Iris pigment epithelial cell (primary cell): ENCODE data around the gene FGF21.

Source experiments
- DNase-seq: peaks from one replicate; pipeline ENCODE4 v3.0.0-alpha.2; 2011; ENCODE audit warnings: low read depth

The FGF21 gene

GRCh38 chr19:48728911-48729664, 26.2 kb upstream of the FGF21 start:
- DNase-seq, result no peak

- no peak for DNase-seq
These were observed 23.9 kb upstream of the FGF21 start for GRCh38 chr19:48731452-48731851.

GRCh38 chr19:48734625-48735024, 20.7 kb upstream of the FGF21 start:
- no peak for DNase-seq

- peak; percentile 58 for DNase-seq
These were observed 20.2 kb upstream of the FGF21 start for GRCh38 chr19:48735031-48735615.

GRCh38 chr19:48737360-48737998, 17.8 kb upstream of the FGF21 start:
- no peak for DNase-seq

GRCh38 chr19:48738557-48739403, 16.5 kb upstream of the FGF21 start:
- DNase-seq, result peak; percentile 81

- DNase-seq, result no peak
These were observed 15.7 kb upstream of the FGF21 start for GRCh38 chr19:48739404-48740163.

GRCh38 chr19:48740164-48740972, 15.0 kb upstream of the FGF21 start, which contains the start of gene RASIP1:
RASIP1 (minus strand) TSS chr19:48740610; CDS start chr19:48740282, 328 bp downstream.
- no peak for DNase-seq

GRCh38 chr19:48741129-48741999, 14.0 kb upstream of the FGF21 start:
- no peak for DNase-seq

- DNase-seq, result no peak
These were observed 13.2 kb upstream of the FGF21 start for GRCh38 chr19:48742096-48742495.

- DNase-seq, result peak; percentile 76
These were observed 9.9 kb upstream of the FGF21 start for GRCh38 chr19:48745208-48745995.

GRCh38 chr19:48746110-48746509, 9.2 kb upstream of the FGF21 start:
- DNase-seq, result no peak

- DNase-seq, result peak; percentile 94
These were observed 8.4 kb upstream of the FGF21 start, which contains the start of gene IZUMO1 for GRCh38 chr19:48746738-48747575. IZUMO1 (minus strand) TSS chr19:48746909; CDS start chr19:48745859, 1,050 bp downstream.

GRCh38 chr19:48749571-48750198, 5.6 kb upstream of the FGF21 start:
- DNase-seq, result no peak

- DNase-seq, result no peak
These were observed 5.0 kb upstream of the FGF21 start for GRCh38 chr19:48750351-48750750.

- DNase-seq, result no peak
These were observed 4.4 kb upstream of the FGF21 start for GRCh38 chr19:48750771-48751504.
